Hematopoietic multipotent progenitor cell (in vitro differentiated cells): Measurements from ENCODE around the gene CASKIN2. TPM values are rescaled to one million over a fixed set of nuclear protein-coding genes. Genes with fewer than 3 reads are reported as not detected.
"Not testable (repeated sequence)": the region's sequence is repeated elsewhere in the genome, so short reads cannot be mapped to it uniquely, and the experiment has no call there.

Source experiments
- DNase-seq, 3 donors: peaks; one replicate each; pipeline ENCODE4 v3.0.0-alpha.2; 2011 to 2015; ENCODE audit warnings: low read depth in 2 of 3, low spot score in 2 of 3
- total RNA-seq: library from RNA; depleted of rRNA; stranded (reverse); fragments of >200 nt; gene quantifications from one replicate; pipeline ENCODE4 v1.2.3, GENCODE V29; 2012

The CASKIN2 gene
- total RNA-seq, 1 donor: 14.8 TPM

DNA sequence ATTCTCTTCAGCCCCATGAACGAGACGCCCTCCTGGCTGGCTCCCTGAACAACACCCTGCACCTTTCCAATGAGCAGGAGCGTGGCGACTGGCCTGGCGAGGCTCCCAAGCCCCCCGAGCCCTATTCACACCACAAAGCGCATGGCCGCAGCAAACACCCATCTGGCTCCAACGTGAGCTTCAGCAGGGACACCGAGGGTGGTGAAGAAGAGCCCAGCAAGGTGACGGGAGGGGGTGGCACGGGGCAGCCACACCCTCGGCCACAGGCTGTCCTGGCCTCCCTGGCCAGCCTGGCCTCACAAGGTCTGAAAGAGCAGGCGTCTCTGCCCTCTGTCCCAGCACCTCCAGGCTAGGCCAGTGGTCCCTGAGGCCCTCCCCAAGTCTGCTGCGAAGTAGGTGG is 23.7 kb downstream of the CASKIN2 start:
- no peak for DNase-seq

- DNase-seq: no peak
Observed at GRCh38 chr17:75490953-75491649, 24.2 kb downstream of the CASKIN2 start.

DNA sequence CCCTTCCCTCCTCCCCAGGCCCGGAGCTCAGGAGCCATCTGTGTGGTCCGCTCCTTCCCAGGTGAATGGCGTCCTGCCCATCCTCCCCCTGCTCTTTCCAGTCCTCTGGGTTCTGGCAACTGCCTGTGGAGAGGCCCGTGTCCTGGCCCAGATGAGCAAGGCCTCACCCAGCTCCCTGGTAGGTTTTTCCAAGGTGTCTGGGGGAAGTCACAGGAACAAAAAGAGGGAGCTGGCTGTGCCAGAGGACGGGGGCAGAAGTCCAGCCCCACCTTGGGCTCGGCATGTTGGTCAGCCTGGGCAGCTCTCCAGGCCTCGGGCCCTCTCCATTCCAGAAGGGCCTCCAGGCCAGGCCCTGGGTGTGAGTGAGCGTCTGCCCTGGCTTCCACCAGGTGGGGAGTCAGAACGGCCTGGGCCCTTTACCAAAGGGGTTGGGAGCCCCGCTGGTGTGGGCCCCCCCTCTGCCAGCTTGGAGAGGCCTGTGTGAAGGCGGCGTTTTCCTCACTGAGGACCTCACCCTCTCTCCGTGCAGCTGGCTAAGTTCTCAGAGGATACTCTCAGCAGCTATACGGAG is 25.1 kb downstream of the CASKIN2 start:
- DNase-seq: no peak

DNA sequence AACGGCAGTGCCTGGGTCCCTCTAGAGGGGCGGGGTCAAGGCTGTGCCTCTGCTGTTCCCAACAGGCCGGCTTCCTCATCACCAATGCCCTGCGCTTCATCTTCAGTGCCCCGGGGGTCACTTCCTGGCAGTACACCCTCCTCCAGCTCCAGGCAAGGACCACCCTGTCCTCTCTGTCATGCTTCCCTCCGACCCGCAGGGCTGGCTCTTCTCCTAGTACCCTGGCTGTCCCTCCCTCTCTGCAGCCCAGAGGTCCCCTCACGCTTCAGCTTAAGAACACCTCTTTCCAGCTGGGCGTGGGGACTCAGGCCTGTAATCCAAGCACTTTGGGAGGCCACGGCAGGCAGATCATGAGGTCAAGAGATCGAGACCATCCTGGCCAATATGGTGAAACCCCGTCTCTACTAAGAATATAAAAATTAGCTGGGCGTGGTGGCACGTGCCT is 25.8 kb downstream of the CASKIN2 start:
- no peak for DNase-seq

DNA sequence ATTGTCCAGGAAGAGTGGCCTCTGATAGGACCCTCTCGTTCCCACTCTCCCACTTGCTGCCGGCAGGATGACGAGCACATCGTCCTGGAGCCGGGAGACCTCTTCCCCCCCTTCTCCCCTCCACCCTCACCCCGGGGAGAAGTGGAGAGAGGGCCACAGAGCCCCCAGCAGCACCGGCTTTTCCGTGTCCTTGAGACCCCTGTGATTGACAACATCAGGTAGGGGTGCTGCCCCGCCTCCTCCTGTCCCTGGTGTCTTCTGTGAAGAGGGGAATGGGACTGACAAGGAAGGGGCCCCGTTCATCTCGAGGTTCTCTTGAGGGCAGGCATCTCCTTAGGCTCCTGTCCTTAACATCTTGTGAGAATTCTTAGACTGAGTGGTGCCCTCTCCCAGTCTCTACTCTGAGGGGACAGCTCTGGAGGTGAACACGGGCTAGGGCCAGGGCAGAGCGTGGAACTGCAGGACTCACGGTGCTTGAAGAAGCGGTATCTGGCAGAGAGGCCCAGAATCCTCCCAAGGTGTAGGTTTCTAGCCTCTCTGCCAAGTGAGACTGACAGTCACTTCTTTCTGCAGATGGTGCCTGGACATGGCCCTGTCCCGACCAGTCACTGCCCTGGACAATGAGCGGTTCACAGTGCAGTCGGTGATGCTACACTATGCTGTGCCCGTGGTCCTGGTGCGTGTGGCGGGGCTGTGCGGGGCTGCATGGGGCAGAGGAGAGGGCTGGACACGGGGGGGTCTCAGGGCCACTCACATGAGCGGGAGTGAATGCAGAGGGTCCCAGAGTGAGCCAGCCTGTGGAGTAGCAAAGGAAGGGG is 26.4 kb downstream of the CASKIN2 start:
- DNase-seq: no peak

DNA sequence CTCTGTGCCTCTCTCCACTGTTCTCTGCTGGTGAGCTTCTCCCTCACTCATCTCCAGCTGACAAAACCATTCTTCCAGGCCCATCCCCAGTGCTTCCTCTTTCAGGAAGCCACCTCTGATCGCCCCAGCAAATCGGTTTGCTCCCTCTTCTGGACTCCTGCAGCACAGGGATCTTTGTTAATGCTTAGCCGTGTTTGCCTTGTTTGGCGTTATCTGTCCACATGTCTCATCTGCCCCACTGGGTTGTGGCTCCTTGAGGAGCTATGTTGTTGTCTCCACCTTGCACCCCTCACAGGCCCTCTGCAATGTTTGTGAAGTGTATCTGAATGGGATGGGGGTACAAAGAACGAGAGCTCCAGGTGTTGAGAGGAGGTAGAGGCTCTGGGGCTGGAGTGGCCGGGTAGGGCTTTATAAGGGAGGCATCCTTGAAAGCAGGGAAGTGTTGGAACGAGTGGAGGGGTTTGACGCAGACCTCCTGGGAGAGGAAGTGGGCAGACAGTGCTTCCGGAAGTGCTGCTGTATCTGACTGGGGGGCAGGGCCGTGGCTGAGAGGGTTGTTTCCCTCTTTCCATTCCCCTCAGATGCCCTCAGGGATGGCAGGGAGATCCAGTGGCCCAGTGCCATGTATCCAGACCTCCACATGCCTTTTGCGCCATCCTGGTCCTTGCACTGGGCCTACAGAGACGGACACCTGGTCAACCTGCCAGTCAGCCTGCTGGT is 27.8 kb downstream of the CASKIN2 start:
- peak in 2 of 3 donors; percentile 49 to 56 for DNase-seq

GRCh38 chr17:75486951-75487350 is 28.4 kb downstream of the CASKIN2 start:
- DNase-seq: peak in 1 of 3 donors; percentile 6

- DNase-seq: no peak
Observed at GRCh38 chr17:75486151-75486550, 29.2 kb downstream of the CASKIN2 start.

GRCh38 chr17:75485688-75486087 is 29.6 kb downstream of the CASKIN2 start:
- no peak for DNase-seq

GRCh38 chr17:75482098-75482942 is 33.0 kb downstream of the CASKIN2 start:
- no peak for DNase-seq

DNA sequence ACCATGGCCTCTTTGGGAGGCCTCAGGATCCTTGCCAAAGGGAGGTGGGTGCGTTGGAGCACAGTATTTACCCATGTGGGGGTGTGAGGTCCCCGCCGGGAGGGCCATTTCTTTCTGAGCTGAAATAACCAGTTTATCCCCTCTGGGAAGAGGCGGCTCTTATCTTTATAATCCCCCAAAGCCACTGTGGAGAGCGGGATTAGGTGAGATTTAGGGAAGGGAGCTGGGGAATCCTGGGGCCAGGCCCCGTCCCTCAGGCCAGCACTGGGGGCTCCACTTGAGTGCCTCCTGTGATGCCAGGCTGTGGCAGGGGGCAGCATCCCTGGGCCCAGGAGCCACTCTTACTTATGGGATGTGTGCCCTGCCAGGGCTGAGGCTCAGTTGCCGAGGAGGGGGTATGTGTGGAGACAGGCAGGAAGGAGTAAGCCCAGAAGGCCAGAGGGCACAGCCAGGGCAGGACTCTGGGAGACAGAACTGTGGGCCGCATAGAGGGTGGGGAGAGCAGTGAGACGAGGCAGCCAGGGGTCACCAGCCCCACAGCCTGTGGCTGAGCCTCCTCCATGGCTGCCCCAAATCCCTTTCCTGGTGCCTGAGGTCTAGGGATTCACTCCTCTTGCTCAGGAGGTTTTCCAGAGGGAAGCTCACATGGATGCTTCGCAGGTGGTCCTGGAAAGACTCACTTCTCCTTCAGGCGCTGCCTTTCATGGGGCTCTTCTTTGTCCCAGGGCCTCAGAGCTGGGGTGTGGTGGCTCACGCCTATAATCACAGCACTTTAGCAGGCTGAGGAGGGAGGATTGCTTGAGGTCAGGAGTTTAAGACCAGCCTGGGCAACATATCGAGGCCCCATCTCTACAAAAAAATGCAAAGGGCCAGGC is 33.9 kb downstream of the CASKIN2 start:
- DNase-seq: no peak

DNA sequence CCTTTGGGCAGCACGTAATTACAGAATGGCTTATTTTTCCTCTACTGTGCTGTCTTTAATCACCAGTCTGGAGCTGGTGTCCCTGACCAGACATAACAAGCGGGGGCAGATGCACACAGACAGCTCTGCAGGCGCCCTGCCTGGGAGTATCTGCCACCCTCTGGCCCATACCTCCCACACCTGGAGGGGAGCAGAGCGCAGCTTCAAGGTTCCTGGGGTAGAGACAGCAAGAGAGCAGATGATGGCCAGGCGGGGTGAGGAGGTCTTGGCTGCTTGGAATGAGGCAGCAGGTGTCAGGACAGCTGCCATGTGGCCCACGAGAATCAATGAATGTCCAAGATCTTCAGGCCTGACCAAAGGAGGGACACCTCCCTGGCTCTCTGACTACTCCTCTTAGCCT is 35.1 kb downstream of the CASKIN2 start:
- no peak for DNase-seq

DNA sequence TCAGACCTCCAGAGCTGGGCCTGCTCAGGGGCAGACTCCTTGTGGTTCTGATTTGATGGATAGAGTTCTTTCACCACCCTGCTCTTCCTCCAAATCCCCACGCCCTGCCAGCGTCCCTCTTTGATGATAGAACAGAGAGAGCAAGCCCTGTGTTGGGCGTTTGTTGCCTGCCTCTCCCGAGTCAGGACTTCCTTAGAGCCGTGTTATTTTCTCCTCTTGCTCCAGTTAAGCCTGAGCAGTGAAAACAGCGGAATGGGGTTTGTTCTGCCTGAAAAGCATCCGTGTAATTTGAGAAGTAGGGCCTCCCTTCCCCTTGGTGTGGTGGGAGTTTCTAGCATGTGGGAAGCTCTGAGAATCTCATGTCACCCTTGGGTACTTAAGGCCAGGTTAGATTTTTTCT is 36.8 kb downstream of the CASKIN2 start:
- DNase-seq: no peak

GRCh38 chr17:75477490-75477862 is 37.9 kb downstream of the CASKIN2 start:
- DNase-seq: not testable (repeated sequence)

- no peak for DNase-seq
Observed at GRCh38 chr17:75476752-75477489, 38.4 kb downstream of the CASKIN2 start.

- no peak for DNase-seq
Observed at GRCh38 chr17:75476271-75476671, 39.1 kb downstream of the CASKIN2 start.

DNA sequence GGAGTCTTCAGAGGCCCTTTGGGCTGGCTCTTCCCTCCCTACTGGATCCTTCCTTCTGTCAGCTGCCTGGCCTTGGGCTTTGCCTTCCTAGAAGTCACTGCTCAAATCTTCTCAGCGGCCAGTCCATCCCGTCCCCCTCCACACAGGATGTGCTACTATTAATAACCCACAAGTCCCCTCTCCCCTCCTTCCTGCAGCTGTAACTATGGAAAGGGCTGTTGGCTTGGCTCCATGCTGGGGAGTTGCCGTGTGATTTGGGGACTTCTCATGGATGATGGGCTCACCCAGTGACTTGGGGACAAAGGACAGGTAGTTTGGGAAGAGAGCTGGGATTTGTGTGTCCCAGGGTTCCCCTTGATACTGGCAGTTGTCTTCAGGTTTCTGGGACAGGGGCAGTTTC is 39.5 kb downstream of the CASKIN2 start:
- DNase-seq: no peak

DNA sequence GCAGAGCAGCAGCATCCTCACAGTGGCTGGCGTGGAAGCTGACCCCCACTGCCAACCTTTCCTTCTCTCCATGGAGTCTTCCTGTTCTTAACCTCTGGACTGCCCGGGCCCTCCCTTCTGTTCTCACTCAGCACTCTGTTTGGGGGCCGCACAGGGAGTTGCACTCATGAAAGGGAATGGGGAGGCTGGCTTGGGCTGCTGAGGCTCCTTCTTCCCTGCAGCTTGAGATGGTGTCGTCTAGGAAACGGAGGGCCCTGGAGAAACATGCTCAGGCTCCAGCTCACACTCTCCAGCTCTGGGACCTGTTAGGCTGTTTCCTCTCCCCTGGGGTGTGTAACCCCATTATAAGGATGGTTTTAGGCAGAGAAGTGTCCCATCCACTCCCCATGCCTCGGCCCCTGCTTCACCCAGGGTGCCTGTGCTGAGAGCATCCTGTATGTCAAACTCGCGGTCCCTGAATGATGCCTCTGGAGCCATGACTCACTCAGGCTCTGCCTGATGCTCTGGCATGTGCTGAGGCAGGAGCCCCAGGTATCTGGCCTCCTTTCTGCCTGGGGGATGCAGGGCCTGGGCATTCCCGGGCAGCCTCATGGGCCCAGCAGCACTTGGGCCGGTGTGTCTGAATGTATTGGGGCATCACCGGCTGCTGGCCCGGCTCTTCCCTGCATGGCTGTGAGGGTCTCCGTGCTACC is 40.0 kb downstream of the CASKIN2 start:
- no peak for DNase-seq
